K562 (cell line): Measurements from ENCODE around the gene ARAF. TPM values are rescaled to one million over a fixed set of nuclear protein-coding genes. Genes with fewer than 3 reads are reported as not detected.
A peak's percentile ranks its signal among the peaks of the same experiment; 100 is the strongest.

Experiments used
- CC2D1A ChIP-seq: fragments of 450-650 bp; IDR thresholded peaks from 2 replicates; pipeline ENCODE4 v1.6.1; 2017; ENCODE audit warnings: mild to moderate bottlenecking
- CHD4 ChIP-seq: fragments of 200-600 bp; sonication (generic); IDR thresholded peaks from 3 replicates; pipeline ENCODE4 v1.6.1; 2012; ENCODE audit warnings: low read depth, mild to moderate bottlenecking, mixed read lengths, low read length, inconsistent platforms; ENCODE audit not compliant: insufficient read depth, insufficient replicate concordance, poor library complexity, severe bottlenecking
- HNRNPL ChIP-seq: fragments of 200-400 bp; formaldehyde crosslinking; IDR thresholded peaks from 2 replicates; pipeline ENCODE4 v1.6.1; 2017; ENCODE audit warnings: low read depth, mild to moderate bottlenecking, low read length
- KAT8 ChIP-seq: fragments of 450-650 bp; IDR thresholded peaks from 2 replicates; pipeline ENCODE4 v1.6.1; 2016; ENCODE audit warnings: low read depth, mild to moderate bottlenecking
- MTA1 ChIP-seq: fragments of 450-650 bp; IDR thresholded peaks from 2 replicates; pipeline ENCODE4 v1.6.1; 2017; ENCODE audit warnings: borderline replicate concordance
- NFATC3 ChIP-seq: fragments of 450-650 bp; IDR thresholded peaks from 2 replicates; pipeline ENCODE4 v1.6.1; 2017; ENCODE audit warnings: mild to moderate bottlenecking
- ZNF133 ChIP-seq: fragments of 250-450 bp; sonication (Bioruptor Pico); IDR thresholded peaks from 2 replicates; pipeline ENCODE4 v1.4.0; 2020; ENCODE audit warnings: mild to moderate bottlenecking
- ZNF766 ChIP-seq: fragments of 200-800 bp; sonication (Bioruptor generic); conservative IDR thresholded peaks from 2 replicates; pipeline ENCODE4 v1.6.1; 2016; ENCODE audit warnings: missing genetic modification characterization, missing compliant biosample characterization
- polyA plus RNA-seq, 8 experiments: library from polyadenylated mRNA; depleted of rRNA in 4 of 8; stranded (reverse) in 5 of 8; unstranded in 3 of 8; fragments of >200 nt; fragmentation: Nextera tagmentation in 2 of 8; fragmentation: Illumina TruSeq in 1 of 8; extraction: Ambion mirVana in 2 of 8; extraction: Trizol in 1 of 8; gene quantifications; 2 replicates each; pipeline versions ENCODE4 v1.2.1 to v1.2.3, GENCODE V29; 2011 to 2014; ENCODE audit warnings: inconsistent platforms in 1 of 8, missing spikeins in 1 of 8
- total RNA-seq, 7 experiments: library from RNA; depleted of rRNA in 6 of 7; stranded (reverse); fragments of >200 nt in 6 of 7; fragmentation: Illumina TruSeq in 2 of 7; extraction: Trizol in 2 of 7; gene quantifications; 2 replicates each; pipeline versions ENCODE4 v1.2.1 to v1.2.3, GENCODE V29; 2011 to 2021; ENCODE audit warnings: low replicate concordance in 1 of 7
- TF ChIP-seq, protein P1 (sequence below), 2 experiments: fragments of 250-450 bp in 1 of 2; fragments of 450-650 bp in 1 of 2; sonication (Bioruptor Pico) in 1 of 2; IDR thresholded peaks; 2 replicates each; pipeline versions ENCODE4 v1.6.1 to v1.8.0; 2016 to 2021; ENCODE audit warnings: mild to moderate bottlenecking in 2 of 2, moderate library complexity in 2 of 2, missing compliant biosample characterization in 1 of 2, missing genetic modification characterization in 1 of 2
- TF ChIP-seq, protein P2 (sequence below), 2 experiments: fragments of 450-650 bp; IDR thresholded peaks; 2 replicates each; pipeline ENCODE4 v1.6.1; 2018; ENCODE audit warnings: mild to moderate bottlenecking in 2 of 2, low read depth in 1 of 2; ENCODE audit not compliant: partially characterized antibody in 2 of 2
- TF ChIP-seq, protein P3 (sequence below): fragments of 450-650 bp; IDR thresholded peaks from 2 replicates; pipeline ENCODE4 v1.6.1; 2017; ENCODE audit warnings: antibody characterized with exemption, mild to moderate bottlenecking
- TF ChIP-seq, protein P4 (sequence below): IDR thresholded peaks from 2 replicates; pipeline ENCODE4 v1.6.1; 2011; ENCODE audit warnings: borderline replicate concordance, low read depth, mild to moderate bottlenecking, moderate library complexity, low read length; ENCODE audit not compliant: insufficient read depth, poor library complexity, severe bottlenecking
- TF ChIP-seq, protein P5 (sequence below): sonication (generic); formaldehyde crosslinking; IDR thresholded peaks from 2 replicates; pipeline ENCODE4 v1.8.1; 2023; ENCODE audit warnings: mild to moderate bottlenecking, missing genetic modification reagents

Gene ARAF
- total and polyA plus RNA-seq, 9 of the 15 experiments (the other 6 are each of a cell fraction or from before 2014, with no cell fraction given), result 5.5 to 70.0 (median 29.4) TPM

DNA sequence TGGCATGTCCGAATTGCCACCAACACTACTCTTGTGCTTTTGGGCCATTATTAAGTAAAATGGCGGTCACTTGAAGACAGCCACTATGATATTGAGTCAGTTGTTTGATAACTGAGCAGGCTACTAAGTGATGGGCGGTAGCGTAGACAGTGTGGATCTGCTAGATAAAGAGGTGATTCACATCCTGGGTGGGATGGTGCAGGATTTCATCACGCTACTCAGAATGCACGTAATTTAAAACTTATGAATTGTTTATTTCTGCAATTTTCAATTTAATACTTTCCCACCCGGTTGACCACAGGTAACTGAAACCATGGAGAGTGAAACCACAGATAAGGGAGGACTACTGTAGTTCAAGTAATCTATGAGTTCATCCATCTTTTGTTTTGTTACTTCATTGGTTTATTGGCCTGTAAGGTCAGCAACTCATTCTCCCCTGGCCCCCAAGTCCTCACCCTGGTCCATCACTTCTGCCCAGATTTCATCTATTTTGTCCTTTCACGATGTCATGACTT, 2.9 kb downstream of the ARAF start (continued):
- TF ChIP-seq, protein P1, sequence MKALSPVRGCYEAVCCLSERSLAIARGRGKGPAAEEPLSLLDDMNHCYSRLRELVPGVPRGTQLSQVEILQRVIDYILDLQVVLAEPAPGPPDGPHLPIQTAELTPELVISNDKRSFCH (CRISPR knock-in tag; IDR thresholded peaks at IDR 0.05), result no peak
- TF ChIP-seq, protein P1 (tag; IDR thresholded peaks at IDR 0.05), result no peak
- TF ChIP-seq, protein P2, sequence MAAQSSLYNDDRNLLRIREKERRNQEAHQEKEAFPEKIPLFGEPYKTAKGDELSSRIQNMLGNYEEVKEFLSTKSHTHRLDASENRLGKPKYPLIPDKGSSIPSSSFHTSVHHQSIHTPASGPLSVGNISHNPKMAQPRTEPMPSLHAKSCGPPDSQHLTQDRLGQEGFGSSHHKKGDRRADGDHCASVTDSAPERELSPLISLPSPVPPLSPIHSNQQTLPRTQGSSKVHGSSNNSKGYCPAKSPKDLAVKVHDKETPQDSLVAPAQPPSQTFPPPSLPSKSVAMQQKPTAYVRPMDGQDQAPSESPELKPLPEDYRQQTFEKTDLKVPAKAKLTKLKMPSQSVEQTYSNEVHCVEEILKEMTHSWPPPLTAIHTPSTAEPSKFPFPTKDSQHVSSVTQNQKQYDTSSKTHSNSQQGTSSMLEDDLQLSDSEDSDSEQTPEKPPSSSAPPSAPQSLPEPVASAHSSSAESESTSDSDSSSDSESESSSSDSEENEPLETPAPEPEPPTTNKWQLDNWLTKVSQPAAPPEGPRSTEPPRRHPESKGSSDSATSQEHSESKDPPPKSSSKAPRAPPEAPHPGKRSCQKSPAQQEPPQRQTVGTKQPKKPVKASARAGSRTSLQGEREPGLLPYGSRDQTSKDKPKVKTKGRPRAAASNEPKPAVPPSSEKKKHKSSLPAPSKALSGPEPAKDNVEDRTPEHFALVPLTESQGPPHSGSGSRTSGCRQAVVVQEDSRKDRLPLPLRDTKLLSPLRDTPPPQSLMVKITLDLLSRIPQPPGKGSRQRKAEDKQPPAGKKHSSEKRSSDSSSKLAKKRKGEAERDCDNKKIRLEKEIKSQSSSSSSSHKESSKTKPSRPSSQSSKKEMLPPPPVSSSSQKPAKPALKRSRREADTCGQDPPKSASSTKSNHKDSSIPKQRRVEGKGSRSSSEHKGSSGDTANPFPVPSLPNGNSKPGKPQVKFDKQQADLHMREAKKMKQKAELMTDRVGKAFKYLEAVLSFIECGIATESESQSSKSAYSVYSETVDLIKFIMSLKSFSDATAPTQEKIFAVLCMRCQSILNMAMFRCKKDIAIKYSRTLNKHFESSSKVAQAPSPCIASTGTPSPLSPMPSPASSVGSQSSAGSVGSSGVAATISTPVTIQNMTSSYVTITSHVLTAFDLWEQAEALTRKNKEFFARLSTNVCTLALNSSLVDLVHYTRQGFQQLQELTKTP (IDR thresholded peaks at IDR 0.05; ENCODE audit: low read depth in 1 of 2, partially characterized antibody in 2 of 2), result no peak
- TF ChIP-seq ZNF766 (peak; percentile 30; the same call in 1 of the 2 replicates), MTA1 (no peak), HNRNPL (no peak), CHD4 (no peak), KAT8 (no peak), ZNF133 (CRISPR knock-in tag) (no peak), CC2D1A (no peak), NFATC3 (no peak)
- TF ChIP-seq, protein P3, sequence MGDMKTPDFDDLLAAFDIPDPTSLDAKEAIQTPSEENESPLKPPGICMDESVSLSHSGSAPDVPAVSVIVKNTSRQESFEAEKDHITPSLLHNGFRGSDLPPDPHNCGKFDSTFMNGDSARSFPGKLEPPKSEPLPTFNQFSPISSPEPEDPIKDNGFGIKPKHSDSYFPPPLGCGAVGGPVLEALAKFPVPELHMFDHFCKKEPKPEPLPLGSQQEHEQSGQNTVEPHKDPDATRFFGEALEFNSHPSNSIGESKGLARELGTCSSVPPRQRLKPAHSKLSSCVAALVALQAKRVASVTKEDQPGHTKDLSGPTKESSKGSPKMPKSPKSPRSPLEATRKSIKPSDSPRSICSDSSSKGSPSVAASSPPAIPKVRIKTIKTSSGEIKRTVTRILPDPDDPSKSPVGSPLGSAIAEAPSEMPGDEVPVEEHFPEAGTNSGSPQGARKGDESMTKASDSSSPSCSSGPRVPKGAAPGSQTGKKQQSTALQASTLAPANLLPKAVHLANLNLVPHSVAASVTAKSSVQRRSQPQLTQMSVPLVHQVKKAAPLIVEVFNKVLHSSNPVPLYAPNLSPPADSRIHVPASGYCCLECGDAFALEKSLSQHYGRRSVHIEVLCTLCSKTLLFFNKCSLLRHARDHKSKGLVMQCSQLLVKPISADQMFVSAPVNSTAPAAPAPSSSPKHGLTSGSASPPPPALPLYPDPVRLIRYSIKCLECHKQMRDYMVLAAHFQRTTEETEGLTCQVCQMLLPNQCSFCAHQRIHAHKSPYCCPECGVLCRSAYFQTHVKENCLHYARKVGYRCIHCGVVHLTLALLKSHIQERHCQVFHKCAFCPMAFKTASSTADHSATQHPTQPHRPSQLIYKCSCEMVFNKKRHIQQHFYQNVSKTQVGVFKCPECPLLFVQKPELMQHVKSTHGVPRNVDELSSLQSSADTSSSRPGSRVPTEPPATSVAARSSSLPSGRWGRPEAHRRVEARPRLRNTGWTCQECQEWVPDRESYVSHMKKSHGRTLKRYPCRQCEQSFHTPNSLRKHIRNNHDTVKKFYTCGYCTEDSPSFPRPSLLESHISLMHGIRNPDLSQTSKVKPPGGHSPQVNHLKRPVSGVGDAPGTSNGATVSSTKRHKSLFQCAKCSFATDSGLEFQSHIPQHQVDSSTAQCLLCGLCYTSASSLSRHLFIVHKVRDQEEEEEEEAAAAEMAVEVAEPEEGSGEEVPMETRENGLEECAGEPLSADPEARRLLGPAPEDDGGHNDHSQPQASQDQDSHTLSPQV, result peak; percentile 69; the same call in 1 of the 2 replicates
- TF ChIP-seq, protein P4, sequence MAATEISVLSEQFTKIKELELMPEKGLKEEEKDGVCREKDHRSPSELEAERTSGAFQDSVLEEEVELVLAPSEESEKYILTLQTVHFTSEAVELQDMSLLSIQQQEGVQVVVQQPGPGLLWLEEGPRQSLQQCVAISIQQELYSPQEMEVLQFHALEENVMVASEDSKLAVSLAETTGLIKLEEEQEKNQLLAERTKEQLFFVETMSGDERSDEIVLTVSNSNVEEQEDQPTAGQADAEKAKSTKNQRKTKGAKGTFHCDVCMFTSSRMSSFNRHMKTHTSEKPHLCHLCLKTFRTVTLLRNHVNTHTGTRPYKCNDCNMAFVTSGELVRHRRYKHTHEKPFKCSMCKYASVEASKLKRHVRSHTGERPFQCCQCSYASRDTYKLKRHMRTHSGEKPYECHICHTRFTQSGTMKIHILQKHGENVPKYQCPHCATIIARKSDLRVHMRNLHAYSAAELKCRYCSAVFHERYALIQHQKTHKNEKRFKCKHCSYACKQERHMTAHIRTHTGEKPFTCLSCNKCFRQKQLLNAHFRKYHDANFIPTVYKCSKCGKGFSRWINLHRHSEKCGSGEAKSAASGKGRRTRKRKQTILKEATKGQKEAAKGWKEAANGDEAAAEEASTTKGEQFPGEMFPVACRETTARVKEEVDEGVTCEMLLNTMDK, result no peak
- TF ChIP-seq, protein P5, sequence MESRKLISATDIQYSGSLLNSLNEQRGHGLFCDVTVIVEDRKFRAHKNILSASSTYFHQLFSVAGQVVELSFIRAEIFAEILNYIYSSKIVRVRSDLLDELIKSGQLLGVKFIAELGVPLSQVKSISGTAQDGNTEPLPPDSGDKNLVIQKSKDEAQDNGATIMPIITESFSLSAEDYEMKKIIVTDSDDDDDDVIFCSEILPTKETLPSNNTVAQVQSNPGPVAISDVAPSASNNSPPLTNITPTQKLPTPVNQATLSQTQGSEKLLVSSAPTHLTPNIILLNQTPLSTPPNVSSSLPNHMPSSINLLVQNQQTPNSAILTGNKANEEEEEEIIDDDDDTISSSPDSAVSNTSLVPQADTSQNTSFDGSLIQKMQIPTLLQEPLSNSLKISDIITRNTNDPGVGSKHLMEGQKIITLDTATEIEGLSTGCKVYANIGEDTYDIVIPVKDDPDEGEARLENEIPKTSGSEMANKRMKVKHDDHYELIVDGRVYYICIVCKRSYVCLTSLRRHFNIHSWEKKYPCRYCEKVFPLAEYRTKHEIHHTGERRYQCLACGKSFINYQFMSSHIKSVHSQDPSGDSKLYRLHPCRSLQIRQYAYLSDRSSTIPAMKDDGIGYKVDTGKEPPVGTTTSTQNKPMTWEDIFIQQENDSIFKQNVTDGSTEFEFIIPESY (CRISPR knock-in tag), result no peak
